HEK293T (cell line): ENCODE data around the gene CTU2.
A peak's percentile ranks its signal among the peaks of the same experiment; 100 is the strongest.

Experiments used
- CTCF ChIA-PET: fragments of 350-600 bp; formaldehyde crosslinking; extraction: SDS; loops from one replicate; lab custom pipeline; 2021; ENCODE audit warnings: antibody characterized with exemption, inconsistent platforms; lab: Yijun Ruan, JAX
- POLR2A ChIA-PET: fragments of 350-600 bp; formaldehyde crosslinking; extraction: SDS; loops from one replicate; lab custom pipeline; 2020; ENCODE audit warnings: antibody characterized with exemption, inconsistent platforms; lab: Yijun Ruan, JAX
- DNase-seq: peaks from one replicate; pipeline ENCODE4 v3.0.0; 2012; ENCODE audit warnings: mixed read lengths; ENCODE audit errors: extremely low spot score
- ARNT ChIP-seq: fragments of 450-650 bp; IDR thresholded peaks from 2 replicates; pipeline ENCODE4 v1.6.1; 2017; ENCODE audit warnings: mild to moderate bottlenecking
- BHLHE40 ChIP-seq: fragments of 450-650 bp; IDR thresholded peaks from 2 replicates; pipeline ENCODE4 v1.6.1; 2016; ENCODE audit warnings: mild to moderate bottlenecking, moderate library complexity, borderline replicate concordance
- CTBP1 ChIP-seq: fragments of 450-650 bp; IDR thresholded peaks from 2 replicates; pipeline ENCODE4 v1.6.1; 2016; ENCODE audit warnings: borderline replicate concordance
- ELF4 ChIP-seq: fragments of 450-650 bp; IDR thresholded peaks from 2 replicates; pipeline ENCODE4 v1.6.1; 2017; ENCODE audit warnings: antibody characterized with exemption
- FOXA1 ChIP-seq: fragments of 450-650 bp; IDR thresholded peaks from 2 replicates; pipeline ENCODE4 v1.6.1; 2016; ENCODE audit warnings: mild to moderate bottlenecking
- FOXK2 ChIP-seq: fragments of 450-650 bp; IDR thresholded peaks from 2 replicates; pipeline ENCODE4 v1.6.1; 2016; ENCODE audit warnings: mild to moderate bottlenecking
- FOXM1 ChIP-seq: fragments of 450-650 bp; IDR thresholded peaks from 2 replicates; pipeline ENCODE4 v1.6.1; 2017; ENCODE audit warnings: mild to moderate bottlenecking, borderline replicate concordance
- HDGF ChIP-seq: fragments of 450-650 bp; IDR thresholded peaks from 2 replicates; pipeline ENCODE4 v1.6.1; 2017; ENCODE audit warnings: antibody characterized with exemption, borderline replicate concordance
- L3MBTL2 ChIP-seq: fragments of 450-650 bp; conservative IDR thresholded peaks from 2 replicates; pipeline ENCODE4 v1.6.1; 2016; ENCODE audit warnings: mild to moderate bottlenecking
- LEF1 ChIP-seq: fragments of 450-650 bp; IDR thresholded peaks from 2 replicates; pipeline ENCODE4 v1.6.1; 2017; ENCODE audit warnings: mild to moderate bottlenecking, borderline replicate concordance
- NFRKB ChIP-seq: fragments of 450-650 bp; IDR thresholded peaks from 2 replicates; pipeline ENCODE4 v1.6.1; 2016; ENCODE audit warnings: mild to moderate bottlenecking, moderate library complexity
- SP1 ChIP-seq: fragments of 450-650 bp; IDR thresholded peaks from 2 replicates; pipeline ENCODE4 v1.6.1; 2017
- SUZ12 ChIP-seq: fragments of 450-650 bp; IDR thresholded peaks from 2 replicates; pipeline ENCODE4 v1.6.1; 2016; ENCODE audit warnings: mild to moderate bottlenecking
- TARDBP ChIP-seq: fragments of 450-650 bp; IDR thresholded peaks from 2 replicates; pipeline ENCODE4 v1.6.1; 2016
- ZNF384 ChIP-seq: fragments of 450-650 bp; IDR thresholded peaks from 2 replicates; pipeline ENCODE4 v1.6.1; 2016
- TF ChIP-seq, protein P1 (sequence below): fragments of 450-650 bp; IDR thresholded peaks from 2 replicates; pipeline ENCODE4 v1.6.1; 2016

CTU2 gene

DNA sequence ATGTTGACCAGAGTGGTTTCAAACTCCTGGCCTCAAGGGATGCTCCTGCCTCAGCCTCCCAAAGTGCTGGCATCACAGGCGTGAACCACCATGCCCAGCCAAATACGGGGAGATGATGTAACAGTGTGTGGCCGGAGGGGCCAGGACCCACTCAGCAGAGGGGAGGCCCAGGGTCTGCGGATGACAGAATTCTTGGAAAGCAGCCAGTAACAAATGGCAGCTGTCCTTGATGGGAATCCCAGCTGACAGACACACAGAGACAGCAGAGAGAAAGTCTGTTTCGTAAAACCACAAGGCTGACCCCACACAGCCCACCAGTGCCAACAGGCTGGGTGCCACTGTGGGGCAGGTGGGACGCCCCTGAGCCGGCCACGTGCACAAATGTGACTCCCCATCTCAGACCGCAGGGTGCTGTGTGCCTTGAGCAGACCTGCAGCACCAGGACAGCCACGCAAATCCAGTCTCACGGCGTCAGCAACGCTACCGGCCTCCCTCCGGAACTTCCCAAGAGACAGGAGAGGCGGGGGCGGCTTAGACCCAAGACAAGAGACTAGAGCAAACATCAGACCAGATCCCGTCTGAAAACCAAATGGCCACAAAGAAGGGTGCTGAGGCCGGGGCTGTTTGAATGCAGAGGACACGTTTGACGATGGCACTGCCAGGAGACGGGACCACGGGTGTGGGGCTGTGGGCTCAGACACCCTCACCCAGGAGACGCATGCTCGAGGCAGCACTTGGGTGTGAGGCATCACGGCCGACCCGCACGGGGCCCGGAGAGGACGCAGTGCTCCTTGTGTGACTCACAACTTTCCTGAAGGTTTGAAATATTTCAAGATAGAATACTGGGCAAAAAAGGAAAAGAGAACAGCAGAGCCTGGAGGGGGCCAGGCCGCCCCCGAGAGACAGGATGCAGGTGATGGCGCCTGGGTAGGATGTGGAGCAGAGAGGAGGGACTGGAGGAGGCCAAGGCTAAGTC, 24.6 kb downstream of the CTU2 start:
- POLR2A ChIA-PET, result no interaction called here
- TF ChIP-seq BHLHE40, result no peak
- TF ChIP-seq, protein P1, sequence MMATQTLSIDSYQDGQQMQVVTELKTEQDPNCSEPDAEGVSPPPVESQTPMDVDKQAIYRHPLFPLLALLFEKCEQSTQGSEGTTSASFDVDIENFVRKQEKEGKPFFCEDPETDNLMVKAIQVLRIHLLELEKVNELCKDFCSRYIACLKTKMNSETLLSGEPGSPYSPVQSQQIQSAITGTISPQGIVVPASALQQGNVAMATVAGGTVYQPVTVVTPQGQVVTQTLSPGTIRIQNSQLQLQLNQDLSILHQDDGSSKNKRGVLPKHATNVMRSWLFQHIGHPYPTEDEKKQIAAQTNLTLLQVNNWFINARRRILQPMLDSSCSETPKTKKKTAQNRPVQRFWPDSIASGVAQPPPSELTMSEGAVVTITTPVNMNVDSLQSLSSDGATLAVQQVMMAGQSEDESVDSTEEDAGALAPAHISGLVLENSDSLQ, result no peak
- TF ChIP-seq TARDBP, result no peak
- no peak for TF ChIP-seq ZNF384
- TF ChIP-seq FOXA1, result no peak
- TF ChIP-seq SP1, result no peak
- no peak for TF ChIP-seq ELF4
- TF ChIP-seq LEF1, result no peak
- TF ChIP-seq SUZ12, result no peak
- no peak for TF ChIP-seq ARNT
- no peak for TF ChIP-seq FOXK2
- TF ChIP-seq FOXM1, result no peak
- TF ChIP-seq HDGF, result no peak
- TF ChIP-seq L3MBTL2, result no peak
- no peak for TF ChIP-seq CTBP1
- no peak for TF ChIP-seq NFRKB
- DNase-seq, result no peak
- CTCF ChIA-PET, result no interaction called here

DNA sequence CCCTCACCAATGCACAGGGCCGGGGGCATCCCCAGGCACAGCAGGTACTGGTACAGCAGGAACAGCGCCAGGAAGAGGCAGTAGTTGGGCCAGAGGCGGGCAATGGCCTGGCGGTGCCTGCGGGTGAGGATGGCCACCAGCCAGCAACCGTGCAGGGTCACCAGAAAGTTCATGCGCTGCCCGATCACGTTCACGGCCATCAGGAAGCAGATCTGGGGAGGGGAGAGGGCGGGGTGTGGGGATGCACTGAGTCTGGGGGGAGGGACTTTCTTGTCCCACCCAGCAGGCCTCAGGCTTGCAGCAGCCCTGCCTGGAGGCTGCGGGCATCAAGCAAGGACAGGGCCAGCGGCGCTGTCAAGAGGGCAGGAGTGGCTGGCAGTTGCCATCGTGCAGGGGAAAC, 25.4 kb downstream of the CTU2 start:
- ChIA-PET POLR2A (no interaction called here), CTCF (no interaction called here)
- TF ChIP-seq NFRKB (no peak), ARNT (no peak), HDGF (no peak), TARDBP (no peak), ZNF384 (no peak), BHLHE40 (no peak)
- peak; percentile 68 for DNase-seq

DNA sequence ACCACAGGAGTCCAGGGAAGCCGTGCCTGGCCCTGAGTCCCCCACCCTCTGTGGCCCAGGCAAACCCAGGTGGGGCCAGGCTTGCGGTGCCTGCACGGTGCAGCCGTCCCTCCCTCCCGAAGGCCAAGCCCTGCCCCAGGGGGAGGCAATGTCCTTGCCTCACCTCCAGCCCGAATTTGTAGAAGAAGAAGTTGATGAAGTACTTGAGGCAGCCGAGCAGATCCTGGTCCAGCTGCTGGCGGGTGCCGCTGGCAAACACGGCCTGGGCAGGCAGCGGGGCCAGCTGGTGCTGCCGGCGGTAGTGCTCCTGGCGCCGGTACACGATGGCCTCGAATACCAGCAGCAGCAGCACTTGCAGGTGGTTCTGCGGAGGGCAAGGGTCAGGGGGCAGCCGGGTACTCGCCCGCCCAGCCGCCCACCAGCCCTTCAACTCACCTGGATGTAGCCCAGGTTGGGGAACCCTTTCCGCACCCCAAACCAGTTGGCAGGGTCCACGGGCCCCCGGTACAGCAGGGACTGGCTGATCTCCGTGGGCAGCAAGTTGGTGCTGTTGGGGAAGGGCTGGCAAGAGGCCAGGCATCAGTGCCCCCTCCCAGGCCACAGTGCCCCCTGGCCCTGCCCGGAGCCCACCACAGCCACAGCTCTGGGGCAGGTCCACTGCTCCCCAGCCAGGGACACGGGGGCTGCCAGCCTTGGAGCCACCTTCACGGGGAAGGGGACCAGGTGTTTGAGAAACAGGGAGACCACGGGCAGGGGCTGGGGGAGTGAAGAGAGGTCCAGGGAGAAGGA, 26.1 kb downstream of the CTU2 start:
- POLR2A ChIA-PET, result no interaction called here
- TF ChIP-seq FOXK2 (no peak), FOXM1 (no peak), NFRKB (no peak), FOXA1 (no peak), SP1 (no peak), LEF1 (no peak), BHLHE40 (no peak), ZNF384 (no peak), ELF4 (no peak), TARDBP (no peak), SUZ12 (no peak)
- DNase-seq, result no peak
- CTCF ChIA-PET, result no interaction called here

DNA sequence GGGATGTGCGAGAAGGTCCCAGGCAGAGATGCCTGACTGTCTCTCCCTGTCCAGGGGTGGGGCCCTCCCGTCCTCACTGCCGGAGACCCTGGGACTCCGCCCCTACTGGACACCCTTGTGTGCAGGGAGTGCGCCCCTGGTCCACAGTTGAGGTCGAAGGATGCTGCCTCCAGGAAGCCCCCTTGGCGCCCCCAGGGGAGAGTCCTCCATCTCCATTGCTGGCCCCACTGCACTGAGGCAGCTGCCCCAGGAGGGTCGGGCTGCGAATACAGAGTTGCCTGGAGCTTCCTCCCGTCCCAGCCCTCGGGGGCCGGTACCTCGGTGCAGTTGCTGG, 26.6 kb downstream of the CTU2 start:
- no peak for DNase-seq
- ChIA-PET POLR2A (no interaction called here), CTCF (interaction anchor here (0.5 kb wide), 1 partner anchor 51 kb away, joined by 3 read pairs; no protein-coding TSS in a partner anchor)
- TF ChIP-seq BHLHE40 (no peak), CTBP1 (no peak), FOXK2 (no peak), SP1 (no peak), FOXA1 (no peak), TARDBP (no peak), SUZ12 (no peak), NFRKB (no peak), ELF4 (no peak)
- TF ChIP-seq, protein P1, result no peak

DNA sequence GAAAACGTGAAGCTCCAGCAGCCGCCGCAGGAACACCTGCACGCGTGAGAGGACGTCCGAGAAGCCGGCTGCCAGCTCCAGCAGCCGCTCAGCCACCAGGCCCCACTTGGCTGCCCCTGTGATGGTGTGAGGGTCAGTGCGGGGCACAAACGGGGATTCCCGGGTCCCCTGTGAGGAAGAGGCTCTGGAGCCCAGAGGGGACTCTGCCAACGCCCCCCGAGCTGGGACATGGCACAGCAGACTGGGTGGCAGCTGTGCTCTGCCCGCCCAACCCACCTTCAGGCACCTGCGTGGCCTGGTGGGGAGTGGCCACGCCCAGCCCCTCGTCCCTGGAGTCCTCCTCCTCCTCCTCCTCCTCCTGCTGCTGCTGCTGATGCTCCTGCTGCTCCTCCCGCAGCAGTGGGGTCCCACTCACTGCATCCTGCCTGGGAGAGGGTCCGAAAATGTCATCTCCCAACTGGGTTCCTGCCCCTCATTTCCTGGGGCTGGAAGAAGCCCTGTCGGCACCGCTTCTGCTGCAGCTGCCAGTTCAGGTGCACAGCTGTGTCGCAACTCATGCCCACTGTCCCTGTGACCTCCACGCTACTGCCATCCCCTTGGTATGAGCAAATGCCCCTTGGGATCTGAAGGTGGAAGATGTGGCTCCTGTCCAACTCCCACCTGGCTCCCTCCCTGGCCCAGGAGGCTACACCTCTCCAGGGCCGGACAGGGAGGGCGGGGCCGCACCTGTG, 27.5 kb downstream of the CTU2 start:
- ChIA-PET CTCF (no interaction called here), POLR2A (no interaction called here)
- TF ChIP-seq CTBP1, result no peak
- TF ChIP-seq ARNT, result no peak
- no peak for TF ChIP-seq HDGF
- TF ChIP-seq FOXA1, result no peak
- TF ChIP-seq L3MBTL2, result no peak
- TF ChIP-seq FOXM1, result no peak
- TF ChIP-seq ELF4, result no peak
- TF ChIP-seq, protein P1, result no peak
- no peak for TF ChIP-seq BHLHE40
- no peak for TF ChIP-seq FOXK2
- DNase-seq, result no peak

DNA sequence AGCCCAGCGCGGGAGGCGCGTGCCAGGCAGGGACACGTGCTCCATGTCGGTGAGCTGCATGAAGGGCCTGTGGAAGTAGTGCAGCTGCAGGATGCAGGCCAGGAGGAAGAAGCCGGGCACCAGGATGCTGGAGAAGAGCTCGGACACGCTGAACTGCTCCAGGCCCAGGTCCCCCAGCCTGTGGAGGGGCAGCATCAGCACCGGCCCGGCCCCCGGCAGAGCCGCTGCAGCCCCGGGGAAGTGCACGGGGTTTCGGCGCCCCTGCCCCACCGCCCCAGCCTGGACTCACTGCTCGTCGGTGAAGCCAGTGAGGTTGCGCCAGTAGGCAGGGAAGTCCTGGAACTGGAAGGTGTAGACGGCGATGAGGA, 28.0 kb downstream of the CTU2 start:
- no peak for DNase-seq
- ChIA-PET CTCF (interaction anchor here (0.6 kb wide), 1 partner anchor 482 kb away, joined by 3 read pairs; no protein-coding TSS in a partner anchor), POLR2A (interaction anchor here (1.0 kb wide), 1 partner anchor 75 kb away, joined by 3 read pairs; no protein-coding TSS in a partner anchor)

More for the DNA sequence above, 28.0 kb downstream of the CTU2 start:
- TF ChIP-seq SP1, result no peak
- TF ChIP-seq NFRKB, result no peak
- TF ChIP-seq SUZ12, result no peak
- TF ChIP-seq FOXM1, result no peak
- no peak for TF ChIP-seq CTBP1
- TF ChIP-seq TARDBP, result no peak
- TF ChIP-seq FOXK2, result no peak
- no peak for TF ChIP-seq ELF4
- TF ChIP-seq BHLHE40, result no peak
- TF ChIP-seq ZNF384, result no peak
- no peak for TF ChIP-seq HDGF
- no peak for TF ChIP-seq L3MBTL2
- no peak for TF ChIP-seq FOXA1
- TF ChIP-seq, protein P1, result no peak
- TF ChIP-seq LEF1, result no peak
